Stimulated activated CD4-positive, alpha-beta T cell treated with anti-CD3 and anti-CD28 coated beads, Interleukin-4, amount 100 ng/mL, for 4 hours (primary cell): ENCODE data around the gene CCDC120.

ENCODE experiments used
- DNase-seq, 2 experiments: peaks; one replicate each; pipeline ENCODE4 v3.0.0-alpha.2; 2020

CCDC120 gene

DNA sequence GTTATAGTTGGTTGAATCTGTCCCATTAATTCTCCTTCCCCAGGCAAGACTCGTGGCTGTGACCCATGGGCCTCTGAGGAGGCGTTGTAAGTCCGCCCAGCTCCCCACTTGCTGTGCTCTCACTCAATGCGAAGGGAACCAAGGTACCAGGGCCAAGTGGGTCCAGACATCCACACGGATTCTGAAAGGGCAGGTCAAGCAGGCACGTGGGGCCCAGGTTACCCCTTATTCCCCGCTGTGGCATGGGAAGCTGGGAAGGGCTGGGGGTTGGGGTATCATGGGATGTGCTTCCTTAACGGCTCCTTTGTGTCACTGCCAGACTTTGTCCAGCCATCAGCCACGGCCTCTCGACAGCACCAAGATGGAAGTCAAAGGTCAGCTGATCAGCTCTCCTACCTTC, 3.1 kb downstream of the CCDC120 start:
- no peak for DNase-seq

GRCh38 chrX:49063715-49064114, 4.9 kb downstream of the CCDC120 start:
- DNase-seq: no peak

DNA sequence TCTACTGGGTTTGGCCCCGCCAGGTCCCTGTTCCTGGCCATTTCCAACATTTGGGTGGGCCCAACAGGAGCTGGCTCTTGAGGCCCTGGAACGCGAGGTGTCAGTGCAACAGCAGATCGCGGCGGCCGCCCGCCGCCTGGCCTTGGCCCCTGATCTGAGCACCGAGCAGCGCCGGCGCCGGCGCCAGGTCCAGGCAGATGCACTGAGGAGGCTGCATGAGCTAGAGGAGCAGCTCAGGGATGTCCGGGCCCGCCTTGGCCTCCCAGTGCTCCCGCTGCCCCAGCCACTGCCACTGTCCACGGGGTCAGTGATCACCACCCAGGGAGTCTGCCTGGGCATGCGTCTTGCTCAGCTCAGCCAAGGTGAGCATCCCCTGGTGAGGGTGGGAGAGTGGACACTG, 5.5 kb downstream of the CCDC120 start:
- DNase-seq: no peak

- DNase-seq: no peak
These were observed 5.9 kb downstream of the CCDC120 start for GRCh38 chrX:49064735-49065134.

DNA sequence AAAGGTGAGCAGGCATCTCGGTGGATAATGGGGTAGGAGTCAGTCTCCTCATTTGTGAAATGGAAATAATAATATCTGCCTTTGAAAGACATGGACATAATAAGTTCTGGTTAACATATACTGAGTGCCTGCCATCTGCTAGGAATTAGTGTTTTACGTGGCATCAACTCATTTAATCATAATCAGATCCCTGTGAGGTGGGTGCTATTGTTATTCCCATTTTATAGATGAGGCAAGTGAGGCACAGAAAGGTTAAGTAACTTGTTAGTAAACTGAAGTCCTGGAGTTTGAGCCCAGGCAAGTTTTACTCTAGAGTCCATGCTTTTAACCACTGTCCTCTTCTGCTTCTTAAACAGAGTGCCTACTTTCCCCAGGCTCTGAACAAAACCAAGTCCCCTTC, 7.5 kb downstream of the CCDC120 start:
- DNase-seq: no peak

- no peak for DNase-seq
These were observed 7.9 kb downstream of the CCDC120 start for GRCh38 chrX:49066690-49067089.

GRCh38 chrX:49067285-49068120, 8.7 kb downstream of the CCDC120 start:
- no peak for DNase-seq

GRCh38 chrX:49069038-49069437, 10.2 kb downstream of the CCDC120 start:
- DNase-seq: no peak

GRCh38 chrX:49070988-49071387, 12.2 kb downstream of the CCDC120 start:
- no peak for DNase-seq

DNA sequence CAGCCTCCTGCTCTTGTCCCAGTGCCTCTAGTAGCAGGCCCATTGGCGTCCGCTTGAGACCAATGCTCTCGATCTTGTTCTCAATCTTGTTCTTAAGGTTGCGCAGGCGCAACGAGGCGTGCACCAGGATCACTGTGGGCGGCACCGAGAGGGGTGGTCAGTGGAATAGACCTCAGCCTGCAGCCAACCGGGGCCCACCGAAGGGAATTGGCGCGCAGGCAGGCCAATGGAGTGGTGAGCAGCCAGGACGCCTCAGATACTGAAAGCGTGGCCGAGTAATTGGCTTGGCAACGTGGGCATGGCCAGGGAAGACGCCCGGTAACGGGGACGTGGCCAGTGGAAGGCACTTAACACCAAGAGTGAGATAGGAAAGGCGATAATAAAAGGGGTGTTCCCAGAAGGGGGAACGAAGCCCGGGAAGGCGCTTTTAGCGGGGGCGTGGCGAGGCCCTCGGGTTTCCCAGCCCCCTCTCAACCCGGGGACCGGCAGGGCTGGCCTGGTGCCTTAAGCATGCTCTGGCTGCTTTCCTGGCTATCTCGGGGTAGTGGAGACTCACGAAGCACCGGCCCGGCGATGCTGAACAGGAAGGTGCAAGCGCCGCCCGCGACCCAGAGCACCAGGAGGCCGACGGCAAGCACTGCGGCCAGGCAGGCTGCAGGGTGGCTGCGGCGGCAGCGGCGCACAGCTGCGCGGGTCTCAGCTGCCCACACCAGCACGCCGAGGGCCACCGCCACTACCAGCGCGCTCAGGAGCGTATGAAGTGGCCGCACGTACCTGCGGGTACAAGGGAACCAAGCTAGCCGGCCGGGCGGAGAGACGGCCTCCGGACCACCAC, 13.3 kb downstream of the CCDC120 start:
- DNase-seq: no peak

- no peak for DNase-seq
These were observed 13.9 kb downstream of the CCDC120 start for GRCh38 chrX:49072712-49073095.

- DNase-seq: peak; percentile 78 to 90
These were observed 15.1 kb downstream of the CCDC120 start, which contains the start of gene PRAF2 for GRCh38 chrX:49073601-49074575. Gene PRAF2, minus strand, starts transcription at chrX:49074002. Its CDS starts 15 bp downstream, at chrX:49073987.

DNA sequence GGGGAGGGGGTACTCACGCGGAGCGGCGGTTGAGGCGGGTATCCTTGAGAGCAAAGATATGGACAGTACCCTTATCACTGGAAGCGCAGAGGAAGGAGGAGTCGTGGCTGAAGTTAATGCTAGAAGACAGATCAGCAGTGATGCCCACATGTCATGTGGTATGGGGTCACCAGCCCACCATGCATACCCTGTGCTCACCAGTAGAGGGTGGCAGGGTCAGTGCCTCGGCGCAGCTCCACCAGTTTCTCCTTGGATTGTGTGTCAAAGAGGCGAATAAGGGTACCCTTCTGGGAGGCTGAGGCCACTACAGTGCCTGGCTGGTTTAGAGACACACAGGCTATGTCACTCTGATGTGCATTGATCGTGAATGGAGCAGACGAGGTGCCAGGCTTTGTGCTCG, 16.5 kb downstream of the CCDC120 start:
- no peak for DNase-seq

- no peak for DNase-seq
These were observed 19.1 kb downstream of the CCDC120 start for GRCh38 chrX:49077941-49078340.

GRCh38 chrX:49079489-49080428, 21.0 kb downstream of the CCDC120 start, which contains the start of gene WDR45:
Gene WDR45, minus strand, starts transcription at chrX:49079887. Its CDS starts 1,792 bp downstream, at chrX:49078095.
- DNase-seq: peak; percentile 51 to 70

DNA sequence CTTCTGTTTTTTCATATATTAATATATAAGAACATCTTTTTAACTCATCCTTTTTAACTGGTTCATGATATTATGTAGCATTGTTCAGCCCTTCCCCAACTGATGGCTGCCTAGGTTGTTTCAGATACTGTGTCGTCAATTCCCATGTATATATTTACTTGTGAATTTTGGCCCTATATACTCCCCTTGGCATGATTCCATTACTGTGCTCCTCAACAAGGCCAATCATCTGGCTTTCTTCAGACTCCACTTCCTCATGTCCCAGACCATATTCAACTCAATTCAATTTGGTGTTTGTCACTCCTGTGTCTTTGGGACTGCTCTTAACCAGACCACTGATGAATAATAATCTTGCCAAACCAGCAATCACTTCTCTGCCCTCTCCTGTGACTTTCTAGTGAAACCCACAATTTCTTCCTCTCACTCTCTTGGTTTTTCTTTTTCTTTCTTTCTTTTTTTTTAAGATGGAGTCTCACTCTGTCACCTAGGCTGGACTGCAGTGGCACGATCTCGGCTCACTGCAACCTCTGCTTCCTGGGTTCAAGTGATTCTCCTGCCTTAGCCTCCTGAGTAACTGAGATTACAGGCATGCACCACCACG, 23.6 kb downstream of the CCDC120 start:
- no peak for DNase-seq

- DNase-seq: no peak
These were observed 30.8 kb downstream of the CCDC120 start for GRCh38 chrX:49089553-49089952.

DNA sequence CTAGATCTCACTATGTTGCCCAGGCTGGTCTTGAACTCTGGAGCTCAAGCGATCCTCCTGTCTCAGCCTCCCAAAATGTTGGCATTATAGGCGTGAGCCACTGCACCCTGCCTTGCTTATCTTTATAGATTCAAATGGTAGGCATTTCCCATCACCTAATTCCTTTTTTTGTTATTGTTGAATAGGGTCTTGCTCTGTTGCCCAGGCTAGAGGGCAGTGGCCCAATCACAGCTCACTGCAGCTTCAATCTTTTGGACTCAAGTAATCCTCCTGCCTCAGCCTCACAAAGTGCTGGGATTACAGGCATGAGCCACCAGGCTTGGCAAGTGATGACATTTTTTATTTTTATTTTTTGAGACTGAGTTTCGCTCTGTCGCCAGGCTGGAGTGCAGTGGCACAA, 37.6 kb downstream of the CCDC120 start:
- no peak for DNase-seq

GRCh38 chrX:49100704-49101628, 42.2 kb downstream of the CCDC120 start:
- peak; percentile 82 to 88 for DNase-seq

DNA sequence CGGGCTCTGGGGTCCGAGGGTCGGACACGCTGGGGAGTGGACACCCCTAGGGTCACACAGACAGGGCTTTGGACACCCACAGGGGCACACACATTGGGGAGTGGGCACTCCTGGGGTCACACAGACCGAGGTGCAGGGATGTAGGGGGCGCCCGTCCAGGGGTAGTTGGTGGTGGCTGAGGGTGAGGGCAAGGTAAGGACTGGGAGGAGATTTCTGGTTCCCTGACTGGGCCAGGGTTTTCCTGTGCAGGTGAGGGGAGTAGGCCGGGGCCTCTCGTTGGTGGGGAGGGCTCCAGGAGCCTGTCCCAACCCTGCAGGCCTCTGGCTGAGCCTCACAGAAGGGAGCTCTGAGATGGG, 42.8 kb downstream of the CCDC120 start:
- no peak for DNase-seq
